Fibroblast of skin of left biceps (primary cell): Measurements from ENCODE around the gene FGG.

Experiments used
- DNase-seq, 2 experiments: peaks; one replicate each; pipeline ENCODE4 v3.0.0-alpha.2; 2013; ENCODE audit warnings: low read depth in 2 of 2

Gene FGG

GRCh38 chr4:154612472-154613414 is at the start of gene FGG:
FGG (minus strand) TSS chr4:154612656; CDS start chr4:154612609, 47 bp downstream.
- DNase-seq: no peak

- DNase-seq: no peak
Measured at GRCh38 chr4:154660052-154660451, 47.6 kb upstream of the FGG start.

- DNase-seq: no peak
Measured at GRCh38 chr4:154658680-154659405, 46.4 kb upstream of the FGG start.

GRCh38 chr4:154643493-154643892 is 31.0 kb upstream of the FGG start:
- no peak for DNase-seq

- no peak for DNase-seq
Measured at GRCh38 chr4:154642373-154643009, 30.0 kb upstream of the FGG start.

GRCh38 chr4:154640999-154641398 is 28.5 kb upstream of the FGG start:
- DNase-seq: no peak

GRCh38 chr4:154634058-154634457 is 21.6 kb upstream of the FGG start:
- no peak for DNase-seq

GRCh38 chr4:154631828-154632227 is 19.4 kb upstream of the FGG start:
- DNase-seq: no peak

- no peak for DNase-seq
Measured at GRCh38 chr4:154630324-154630723, 17.9 kb upstream of the FGG start.

- DNase-seq: peak; percentile 8 to 17
Measured at GRCh38 chr4:154626793-154627484, 14.5 kb upstream of the FGG start.

- no peak for DNase-seq
Measured at GRCh38 chr4:154625971-154626370, 13.5 kb upstream of the FGG start.

- DNase-seq: no peak
Measured at GRCh38 chr4:154623995-154624394, 11.5 kb upstream of the FGG start.

GRCh38 chr4:154623436-154623835 is 11.0 kb upstream of the FGG start:
- DNase-seq: no peak

GRCh38 chr4:154622598-154622997 is 10.1 kb upstream of the FGG start:
- peak in 1 of 2 experiments; percentile 7 for DNase-seq

GRCh38 chr4:154620111-154620510 is 7.7 kb upstream of the FGG start:
- DNase-seq: no peak

- DNase-seq: no peak
Measured at GRCh38 chr4:154618708-154619315, 6.4 kb upstream of the FGG start.

- no peak for DNase-seq
Measured at GRCh38 chr4:154617820-154618317, 5.4 kb upstream of the FGG start.

GRCh38 chr4:154616731-154617130 is 4.3 kb upstream of the FGG start:
- no peak for DNase-seq

GRCh38 chr4:154616287-154616686 is 3.8 kb upstream of the FGG start:
- DNase-seq: no peak

- DNase-seq: no peak
Measured at GRCh38 chr4:154615211-154615610, 2.8 kb upstream of the FGG start.

- DNase-seq: no peak
Measured at GRCh38 chr4:154614306-154614705, 1.9 kb upstream of the FGG start.
